Upper lobe of left lung (tissue), 6 donors: Measurements from ENCODE around the gene KLK6. TPM values are rescaled to one million over a fixed set of nuclear protein-coding genes. Genes with fewer than 3 reads are reported as not detected.

Experiments used
- ATAC-seq, 2 donors: fragments of 200-7000 bp; cut with Tn5 transposase; one replicate each; pipeline ENCODE4 v1.9.1; 2022; ENCODE audit warnings: mild to moderate bottlenecking in 2 of 2, moderate library complexity in 2 of 2; ENCODE audit not compliant: low FRiP score in 2 of 2
- DNase-seq, 2 donors: peaks; one replicate each; pipeline ENCODE4 v3.0.0-alpha.2; 2019 to 2020
- H3K27ac ChIP-seq, 4 donors: fragments of 200-600 bp; sonication (generic); one replicate each; pipeline ENCODE4 v1.5.1; 2016 to 2019
- H3K27me3 ChIP-seq, 4 donors: fragments of 200-600 bp; sonication (generic); one replicate each; pipeline ENCODE4 v1.5.1; 2017 to 2019
- H3K36me3 ChIP-seq, 4 donors: fragments of 200-600 bp; sonication (generic); one replicate each; pipeline ENCODE4 v1.5.1; 2016 to 2019
- H3K4me1 ChIP-seq, 4 donors: fragments of 200-600 bp; sonication (generic); one replicate each; pipeline ENCODE4 v1.5.1; 2018 to 2019
- H3K4me3 ChIP-seq, 4 donors: fragments of 200-600 bp; sonication (generic); one replicate each; pipeline ENCODE4 v1.5.1; 2017 to 2019; ENCODE audit warnings: mild to moderate bottlenecking in 2 of 4, moderate library complexity in 1 of 4
- H3K9me3 ChIP-seq, 4 donors: fragments of 200-600 bp; sonication (generic); one replicate each; pipeline ENCODE4 v1.5.1; 2018 to 2019
- CTCF ChIP-seq, 6 experiments: fragments of 450-650 bp in 4 of 6; fragments of 200-600 bp in 2 of 6; sonication (generic) in 2 of 6; IDR thresholded peaks; one replicate each; pipeline ENCODE4 v1.5.1; 2016 to 2019; ENCODE audit warnings: antibody characterized with exemption in 6 of 6
- EP300 ChIP-seq, 4 donors: sonication (generic); formaldehyde crosslinking; IDR thresholded peaks; one replicate each; pipeline ENCODE4 v1.5.1; 2017; ENCODE audit warnings: antibody characterized with exemption in 4 of 4, control low read depth in 2 of 4
- POLR2A ChIP-seq, 4 donors: fragments of 450-650 bp; IDR thresholded peaks; one replicate each; pipeline ENCODE4 v1.5.1; 2016 to 2017; ENCODE audit warnings: antibody characterized with exemption in 4 of 4, mild to moderate bottlenecking in 2 of 4
- POLR2AphosphoS5 ChIP-seq, 2 donors: sonication (generic); formaldehyde crosslinking; IDR thresholded peaks; one replicate each; pipeline ENCODE4 v1.5.1; 2017; ENCODE audit warnings: antibody characterized with exemption in 2 of 2
- WGBS, 2 donors: methylation state at CpG; one replicate each; pipeline ENCODE4 v1.1.5; 2017 to 2018; 5-methylcytosine and 5-hydroxymethylcytosine counted together
- total RNA-seq, 6 donors: library from RNA; depleted of rRNA in 4 of 6; stranded (reverse); fragments of >200 nt in 4 of 6; gene quantifications; one replicate each; pipeline versions ENCODE4 v1.1.0 to v1.2.1, GENCODE V29; 2016 to 2021
- donor health status: DM: no; HTN: no; CAD: no; lungs with moderate emphysema.
- donor health status: DM: no; HTN: yes; CAD: no; lungs with severe emphysema.

Gene KLK6
- total RNA-seq, 6 donors from 2014 or later: not detected

- Histone ChIP-seq H3K9me3 (no peaks in the 10 kb centered on the region), H3K27ac (no peak overlapping the region), H3K4me1 (no peaks in the 10 kb centered on the region), H3K36me3 (no peaks in the 10 kb centered on the region), H3K4me3 (no peak overlapping the region), H3K27me3 (no peaks in the 10 kb centered on the region)
- WGBS, 2 donors: 65 to 76% methylated on average over 2 to 5 of the region's 5 CpGs
- no peak for DNase-seq
- ATAC-seq: no peak
- TF ChIP-seq POLR2A (IDR thresholded peaks at IDR 0.05) (no peak), CTCF (IDR thresholded peaks at IDR 0.05) (no peak), EP300 (IDR thresholded peaks at IDR 0.05) (no peak), POLR2AphosphoS5 (IDR thresholded peaks at IDR 0.05) (no peak)
These were observed 40.6 kb downstream of the KLK6 start for GRCh38 chr19:50928831-50929230.

- H3K9me3 ChIP-seq: no peaks in the 10 kb centered on the region
- no peaks in the 10 kb centered on the region for H3K27me3 ChIP-seq
- no peak overlapping the region for H3K27ac ChIP-seq
- H3K4me3 ChIP-seq: no peak overlapping the region
- DNase-seq (no peak), ATAC-seq (no peak)
- TF ChIP-seq CTCF (IDR thresholded peaks at IDR 0.05) (no peak), POLR2A (IDR thresholded peaks at IDR 0.05) (no peak), POLR2AphosphoS5 (IDR thresholded peaks at IDR 0.05) (no peak), EP300 (IDR thresholded peaks at IDR 0.05) (no peak)
- 63 to 71% methylated on average over 11 of the region's 11 CpGs for WGBS, 2 donors
- H3K4me1 ChIP-seq: peaks cover 0 to 5% (median 0%) of the 10 kb centered on the region in 4 donors
- H3K36me3 ChIP-seq: no peaks in the 10 kb centered on the region
These were observed 43.2 kb downstream of the KLK6 start for GRCh38 chr19:50926144-50926543.

- TF ChIP-seq EP300 (IDR thresholded peaks at IDR 0.05) (no peak), CTCF (IDR thresholded peaks at IDR 0.05) (no peak), POLR2AphosphoS5 (IDR thresholded peaks at IDR 0.05) (no peak), POLR2A (IDR thresholded peaks at IDR 0.05) (no peak)
- Histone ChIP-seq H3K27me3 (no peaks in the 10 kb centered on the region), H3K4me3 (no peak overlapping the region)
These were observed 43.7 kb downstream of the KLK6 start for GRCh38 chr19:50925734-50926133.

GRCh38 chr19:50924586-50924985 is 44.8 kb downstream of the KLK6 start:
- Histone ChIP-seq H3K27me3 (no peaks in the 10 kb centered on the region), H3K4me1 (peaks cover 0 to 5% (median 0%) of the 10 kb centered on the region in 4 donors), H3K36me3 (no peaks in the 10 kb centered on the region), H3K9me3 (no peaks in the 10 kb centered on the region), H3K4me3 (no peak overlapping the region), H3K27ac (no peak overlapping the region)
- 63 to 72% methylated on average over 6 of the region's 6 CpGs for WGBS, 2 donors
- TF ChIP-seq EP300 (IDR thresholded peaks at IDR 0.05) (no peak), POLR2A (IDR thresholded peaks at IDR 0.05) (no peak), POLR2AphosphoS5 (IDR thresholded peaks at IDR 0.05) (no peak), CTCF (IDR thresholded peaks at IDR 0.05) (no peak)
- no peak for DNase-seq
- no peak for ATAC-seq

More at GRCh38 chr19:50925734-50926133, 43.7 kb downstream of the KLK6 start:
- WGBS, 2 donors: 88 to 93% methylated on average over 2 of the region's 2 CpGs
- no peak for ATAC-seq
- H3K4me1 ChIP-seq: peaks cover 0 to 5% (median 0%) of the 10 kb centered on the region in 4 donors
- H3K27ac ChIP-seq: no peak overlapping the region
- H3K36me3 ChIP-seq: no peaks in the 10 kb centered on the region
- no peak for DNase-seq
- no peaks in the 10 kb centered on the region for H3K9me3 ChIP-seq

GRCh38 chr19:50922317-50922853 is 47.0 kb downstream of the KLK6 start:
- TF ChIP-seq CTCF (IDR thresholded peaks at IDR 0.05) (peak; percentile 70 to 80 (median 78)), POLR2A (IDR thresholded peaks at IDR 0.05) (no peak), EP300 (IDR thresholded peaks at IDR 0.05) (no peak), POLR2AphosphoS5 (IDR thresholded peaks at IDR 0.05) (no peak)
- DNase-seq (peak; percentile 51 to 68), ATAC-seq (peak; percentile 92 to 94)
- Histone ChIP-seq H3K4me1 (peaks cover 0 to 5% (median 0%) of the 10 kb centered on the region in 4 donors), H3K27me3 (no peaks in the 10 kb centered on the region), H3K27ac (no peak overlapping the region), H3K36me3 (no peaks in the 10 kb centered on the region), H3K9me3 (no peaks in the 10 kb centered on the region), H3K4me3 (no peak overlapping the region)
- WGBS, 2 donors: 10 to 39% methylated on average over 10 to 16 of the region's 21 CpGs
